IMR-90 (cell line): Measurements from ENCODE around the gene ADISSP. TPM values are rescaled to one million over a fixed set of nuclear protein-coding genes. Genes with fewer than 3 reads are reported as not detected.

Experiments
- ATAC-seq: fragments of 200-7000 bp; cut with Tn5 transposase; 2 replicates; pipeline ENCODE4 v1.9.1; 2020; ENCODE audit warnings: low read depth, mild to moderate bottlenecking, moderate library complexity
- BruUV-seq: library from RNA; stranded (reverse); fragments of 400-500 nt; replicated peaks from 2 replicates; lab custom pipeline; 2021; lab: Mats Ljungman, UMichigan
- CTCF ChIA-PET: fragments of 300-600 bp; formaldehyde crosslinking; extraction: SDS; loops from one replicate; lab custom pipeline; 2021; ENCODE audit warnings: antibody characterized with exemption; lab: Yijun Ruan, JAX
- POLR2A ChIA-PET: fragments of 300-600 bp; sonication (Branson Sonifier 250); formaldehyde crosslinking; loops from one replicate; lab custom pipeline; 2022; ENCODE audit warnings: antibody characterized with exemption; ENCODE audit not compliant: unreplicated experiment; lab: Charles Lee
- DNase-seq: peaks from one replicate; pipeline ENCODE4 v3.0.0; 2013
- H2AFZ ChIP-seq: replicated peaks from 2 replicates; pipeline ENCODE3; 2013; ENCODE audit warnings: low read length, mild to moderate bottlenecking; ENCODE audit not compliant: poor library complexity
- H2AK5ac ChIP-seq: 2 replicates; pipeline ENCODE4 v1.6.1; 2013; ENCODE audit warnings: low read depth, low read length, inconsistent platforms
- H2AK9ac ChIP-seq: replicated peaks from 2 replicates; pipeline ENCODE3; 2013; ENCODE audit warnings: mild to moderate bottlenecking, low read depth, low read length, moderate library complexity; ENCODE audit not compliant: poor library complexity
- H2BK120ac ChIP-seq: 2 replicates; pipeline ENCODE4 v1.6.1; 2013; ENCODE audit warnings: low read depth, low read length, inconsistent platforms
- H2BK15ac ChIP-seq: 3 replicates; pipeline ENCODE4 v1.6.1; 2013; ENCODE audit warnings: low read depth, low read length, inconsistent platforms
- H2BK20ac ChIP-seq: 2 replicates; pipeline ENCODE4 v1.6.1; 2013; ENCODE audit warnings: low read depth, mild to moderate bottlenecking, inconsistent platforms, low read length, moderate library complexity
- H2BK5ac ChIP-seq: 2 replicates; pipeline ENCODE4 v1.6.1; 2013; ENCODE audit warnings: mild to moderate bottlenecking, low read depth, low read length, inconsistent platforms; ENCODE audit not compliant: poor library complexity, severe bottlenecking
- H3K14ac ChIP-seq: replicated peaks from 2 replicates; pipeline ENCODE4 v1.6.1; 2013; ENCODE audit warnings: low read depth, low read length, inconsistent platforms
- H3K18ac ChIP-seq: 2 replicates; pipeline ENCODE4 v1.6.1; 2013; ENCODE audit warnings: low read depth, low read length, control low read depth
- H3K23ac ChIP-seq: 2 replicates; pipeline ENCODE4 v1.6.1; 2013; ENCODE audit warnings: low read depth, low read length, inconsistent platforms
- H3K27ac ChIP-seq: 2 replicates; pipeline ENCODE4 v1.5.1; 2013; ENCODE audit warnings: mild to moderate bottlenecking, control low read depth, low read length; ENCODE audit not compliant: insufficient read depth
- H3K27me3 ChIP-seq: 2 replicates; pipeline ENCODE4 v1.6.1; 2013; ENCODE audit warnings: low read length; ENCODE audit not compliant: control insufficient read depth, insufficient read depth
- H3K36me3 ChIP-seq: 2 replicates; pipeline ENCODE4 v1.6.1; 2013; ENCODE audit warnings: low read length, mixed read lengths; ENCODE audit not compliant: control insufficient read depth, insufficient read depth
- H3K4ac ChIP-seq: 2 replicates; pipeline ENCODE4 v1.6.1; 2013; ENCODE audit warnings: low read depth, low read length, inconsistent platforms
- H3K4me1 ChIP-seq: 2 replicates; pipeline ENCODE4 v1.6.1; 2013; ENCODE audit warnings: low read length, mixed read lengths; ENCODE audit not compliant: control insufficient read depth, insufficient read depth
- H3K4me2 ChIP-seq: 2 replicates; pipeline ENCODE4 v1.6.1; 2013; ENCODE audit warnings: low read depth, mild to moderate bottlenecking, control low read depth, low read length, moderate library complexity
- H3K4me3 ChIP-seq: 2 replicates; pipeline ENCODE4 v1.5.1; 2013; ENCODE audit warnings: low read depth, mild to moderate bottlenecking, control low read depth, low read length, moderate library complexity; ENCODE audit not compliant: insufficient read depth
- H3K56ac ChIP-seq: 2 replicates; pipeline ENCODE4 v1.6.1; 2013; ENCODE audit warnings: low read length, inconsistent platforms; ENCODE audit not compliant: insufficient read depth; ENCODE audit errors: extremely low read depth
- H3K79me1 ChIP-seq, 2 experiments: 2 replicates each; pipeline ENCODE4 v1.6.1; 2013; ENCODE audit warnings: low read length in 2 of 2, inconsistent platforms in 1 of 2, low read depth in 1 of 2
- H3K9ac ChIP-seq: 2 replicates; pipeline ENCODE4 v1.6.1; 2013; ENCODE audit warnings: low read depth, low read length, control low read depth
- H3K9me1 ChIP-seq: 2 replicates; pipeline ENCODE4 v1.6.1; 2013; ENCODE audit warnings: low read length, inconsistent platforms; ENCODE audit not compliant: insufficient read depth
- H3K9me3 ChIP-seq: 2 replicates; pipeline ENCODE4 v1.6.1; 2013; ENCODE audit warnings: low read length; ENCODE audit not compliant: control insufficient read depth, insufficient read depth
- H4K20me1 ChIP-seq: 2 replicates; pipeline ENCODE4 v1.6.1; 2013; ENCODE audit warnings: low read length, inconsistent platforms; ENCODE audit not compliant: insufficient read depth
- H4K5ac ChIP-seq: 2 replicates; pipeline ENCODE4 v1.6.1; 2013; ENCODE audit warnings: mild to moderate bottlenecking, low read depth, low read length, control low read depth
- H4K8ac ChIP-seq, 2 experiments: 2 replicates each; pipeline ENCODE4 v1.6.1; 2013; ENCODE audit warnings: low read depth in 2 of 2, low read length in 2 of 2, control low read depth in 1 of 2, inconsistent platforms in 1 of 2
- H4K91ac ChIP-seq: 2 replicates; pipeline ENCODE4 v1.6.1; 2013; ENCODE audit warnings: low read depth, low read length, inconsistent platforms; ENCODE audit not compliant: insufficient read depth
- BHLHE40 ChIP-seq: fragments of 150-350 bp; IDR thresholded peaks from 2 replicates; pipeline ENCODE4 v1.6.1; 2016; ENCODE audit warnings: mild to moderate bottlenecking, low read depth, low read length
- CEBPB ChIP-seq: IDR thresholded peaks from 2 replicates; pipeline ENCODE4 v1.6.1; 2012; ENCODE audit warnings: low read depth, low read length, improper control_type of control experiment
- CHD1 ChIP-seq: IDR thresholded peaks from 2 replicates; pipeline ENCODE4 v1.6.1; 2012; ENCODE audit warnings: low read depth, low read length, improper control_type of control experiment
- FOS ChIP-seq: fragments of 150-350 bp; IDR thresholded peaks from 2 replicates; pipeline ENCODE4 v1.6.1; 2016; ENCODE audit warnings: low read depth, low read length
- MAFK ChIP-seq: IDR thresholded peaks from 2 replicates; pipeline ENCODE4 v1.6.1; 2012; ENCODE audit warnings: low read depth, low read length, improper control_type of control experiment
- MAZ ChIP-seq: IDR thresholded peaks from 2 replicates; pipeline ENCODE4 v1.6.1; 2012; ENCODE audit warnings: low read depth, mild to moderate bottlenecking, low read length, improper control_type of control experiment, moderate library complexity, borderline replicate concordance
- MXI1 ChIP-seq: IDR thresholded peaks from 2 replicates; pipeline ENCODE4 v1.6.1; 2012; ENCODE audit warnings: low read depth, mild to moderate bottlenecking, low read length, moderate library complexity, borderline replicate concordance
- NFE2L2 ChIP-seq: fragments of 150-350 bp; IDR thresholded peaks from 2 replicates; pipeline ENCODE4 v1.6.1; 2016; ENCODE audit warnings: low read depth, mild to moderate bottlenecking, low read length
- POLR2A ChIP-seq: IDR thresholded peaks from 2 replicates; pipeline ENCODE4 v1.6.1; 2012; ENCODE audit warnings: mild to moderate bottlenecking, low read depth, low read length
- RAD21 ChIP-seq: IDR thresholded peaks from 2 replicates; pipeline ENCODE4 v1.6.1; 2012; ENCODE audit warnings: low read length, improper control_type of control experiment
- RCOR1 ChIP-seq: IDR thresholded peaks from 2 replicates; pipeline ENCODE4 v1.6.1; 2012; ENCODE audit warnings: mild to moderate bottlenecking, low read length, improper control_type of control experiment; ENCODE audit not compliant: insufficient replicate concordance
- RFX5 ChIP-seq: IDR thresholded peaks from 2 replicates; pipeline ENCODE4 v1.8.0; 2012; ENCODE audit warnings: low read depth, mild to moderate bottlenecking, low read length, moderate library complexity
- SMC3 ChIP-seq: fragments of 150-350 bp; IDR thresholded peaks from 2 replicates; pipeline ENCODE4 v1.6.1; 2016; ENCODE audit warnings: low read depth, mild to moderate bottlenecking, antibody characterized with exemption, low read length, moderate library complexity
- WGBS, 2 experiments: methylation state at CpG; one replicate each; pipeline versions ENCODE4 v1.1.5 to v1.1.7; 2013; ENCODE audit warnings: missing lambda C conversion rate in 2 of 2; ENCODE audit not compliant: insufficient read length in 1 of 2; ENCODE audit errors: extremely low coverage in 2 of 2; 5-methylcytosine and 5-hydroxymethylcytosine counted together
- dilution Hi-C: fragments of 300-500 bp; cut with HindIII; formaldehyde crosslinking; loops from one replicate; pipeline ENCODE4 v1.14.3; 2018; ENCODE audit warnings: low sequenced_read_pairs; ENCODE audit not compliant: unreplicated experiment
- in situ Hi-C: fragments of 300-500 bp; cut with MboI; formaldehyde crosslinking; loops from 3 replicates; pipeline ENCODE4 v1.14.3; 2019; ENCODE audit warnings: low sequenced_read_pairs, inconsistent platforms, mixed read lengths
- intact Hi-C: fragments of 100-400 bp; cut with micrococcal nuclease; formaldehyde crosslinking; loops from 2 replicates; pipeline ENCODE4 v1.10.0; 2022
- polyA plus RNA-seq, 3 experiments: library from polyadenylated mRNA; depleted of rRNA; stranded (reverse); fragments of >200 nt; gene quantifications; 2 replicates each; pipeline ENCODE4 v1.2.3, GENCODE V29; 2012; ENCODE audit warnings: low replicate concordance in 1 of 3
- total RNA-seq: library from RNA; depleted of rRNA; stranded (reverse); fragments of >200 nt; gene quantifications from 2 replicates; pipeline ENCODE4 v1.2.3, GENCODE V29; 2012
- TF ChIP-seq, protein P1 (sequence below): fragments of 150-350 bp; IDR thresholded peaks from 2 replicates; pipeline ENCODE4 v1.6.1; 2017; ENCODE audit warnings: mild to moderate bottlenecking, antibody characterized with exemption, low read length, low read depth
- TF ChIP-seq, protein P2 (sequence below): fragments of 150-350 bp; IDR thresholded peaks from 2 replicates; pipeline ENCODE4 v1.6.1; 2016; ENCODE audit warnings: low read depth, mild to moderate bottlenecking, low read length, moderate library complexity, borderline replicate concordance
- TF ChIP-seq, protein P3 (sequence below): conservative IDR thresholded peaks from 2 replicates; pipeline ENCODE4 v1.5.1; 2012; ENCODE audit warnings: mild to moderate bottlenecking, low read depth, low read length, improper control_type of control experiment

ADISSP gene
- total and polyA plus RNA-seq, 2 of the 4 experiments (the other 2 are of a cell fraction) = 31.9 to 58.2 TPM

DNA sequence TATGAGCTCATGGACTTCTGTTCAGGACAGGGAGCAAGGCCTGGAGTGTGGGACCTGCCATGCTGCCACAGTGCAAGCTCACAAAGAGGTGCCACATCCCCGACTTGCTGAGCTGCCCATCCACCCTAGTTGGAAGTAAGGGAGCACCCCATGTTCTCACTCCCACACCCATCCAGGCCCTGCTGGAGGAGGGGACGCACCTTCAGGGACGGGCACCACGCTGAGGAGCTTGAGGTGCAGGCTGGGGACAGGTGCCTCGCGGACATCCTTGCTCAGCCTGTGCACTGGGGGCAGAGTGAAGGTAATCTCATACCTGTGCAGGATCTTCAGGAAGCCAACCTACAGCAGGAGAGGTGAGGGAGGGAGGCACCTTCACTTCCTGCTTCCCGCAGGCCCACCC is 12.3 kb downstream of the ADISSP start:
- dilution Hi-C loops (no loop called here), intact Hi-C loops (no loop called here), in situ Hi-C loops (no loop called here)
- H4K5ac ChIP-seq = no peak overlapping the region
- H2BK15ac ChIP-seq = no peak overlapping the region
- H3K23ac ChIP-seq = no peak overlapping the region
- H2BK20ac ChIP-seq = no peak overlapping the region
- DNase-seq = no peak
- H2AFZ ChIP-seq = no peak overlapping the region
- peaks cover 0 to 6% of the 10 kb centered on the region in 2 experiments; a peak in 1 of 4 replicates for H3K79me1 ChIP-seq
- no peak overlapping the region for H2AK9ac ChIP-seq
- ChIA-PET CTCF (no interaction called here), POLR2A (no interaction called here)
- peaks cover 10% of the 10 kb centered on the region for H3K36me3 ChIP-seq
- no peak overlapping the region for H2BK5ac ChIP-seq
- no peak overlapping the region for H3K14ac ChIP-seq
- H3K9ac ChIP-seq = no peak overlapping the region
- WGBS, 2 experiments = 100% methylated on average over 1 of the region's 7 CpGs; no CpG with 5 or more reads in 1 of the 2 experiments
- no peak overlapping the region for H3K4me2 ChIP-seq
- H4K8ac ChIP-seq = no peak overlapping the region
- no peak for TF ChIP-seq SMC3
- TF ChIP-seq, protein P1, sequence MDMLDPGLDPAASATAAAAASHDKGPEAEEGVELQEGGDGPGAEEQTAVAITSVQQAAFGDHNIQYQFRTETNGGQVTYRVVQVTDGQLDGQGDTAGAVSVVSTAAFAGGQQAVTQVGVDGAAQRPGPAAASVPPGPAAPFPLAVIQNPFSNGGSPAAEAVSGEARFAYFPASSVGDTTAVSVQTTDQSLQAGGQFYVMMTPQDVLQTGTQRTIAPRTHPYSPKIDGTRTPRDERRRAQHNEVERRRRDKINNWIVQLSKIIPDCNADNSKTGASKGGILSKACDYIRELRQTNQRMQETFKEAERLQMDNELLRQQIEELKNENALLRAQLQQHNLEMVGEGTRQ = no peak
- no peak for TF ChIP-seq POLR2A
- no peak for TF ChIP-seq MXI1
- no peak for TF ChIP-seq CHD1
- TF ChIP-seq RFX5 = no peak
- no peak for TF ChIP-seq RCOR1
- TF ChIP-seq, protein P2, sequence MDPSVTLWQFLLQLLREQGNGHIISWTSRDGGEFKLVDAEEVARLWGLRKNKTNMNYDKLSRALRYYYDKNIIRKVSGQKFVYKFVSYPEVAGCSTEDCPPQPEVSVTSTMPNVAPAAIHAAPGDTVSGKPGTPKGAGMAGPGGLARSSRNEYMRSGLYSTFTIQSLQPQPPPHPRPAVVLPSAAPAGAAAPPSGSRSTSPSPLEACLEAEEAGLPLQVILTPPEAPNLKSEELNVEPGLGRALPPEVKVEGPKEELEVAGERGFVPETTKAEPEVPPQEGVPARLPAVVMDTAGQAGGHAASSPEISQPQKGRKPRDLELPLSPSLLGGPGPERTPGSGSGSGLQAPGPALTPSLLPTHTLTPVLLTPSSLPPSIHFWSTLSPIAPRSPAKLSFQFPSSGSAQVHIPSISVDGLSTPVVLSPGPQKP = no peak
- TF ChIP-seq, protein P3, sequence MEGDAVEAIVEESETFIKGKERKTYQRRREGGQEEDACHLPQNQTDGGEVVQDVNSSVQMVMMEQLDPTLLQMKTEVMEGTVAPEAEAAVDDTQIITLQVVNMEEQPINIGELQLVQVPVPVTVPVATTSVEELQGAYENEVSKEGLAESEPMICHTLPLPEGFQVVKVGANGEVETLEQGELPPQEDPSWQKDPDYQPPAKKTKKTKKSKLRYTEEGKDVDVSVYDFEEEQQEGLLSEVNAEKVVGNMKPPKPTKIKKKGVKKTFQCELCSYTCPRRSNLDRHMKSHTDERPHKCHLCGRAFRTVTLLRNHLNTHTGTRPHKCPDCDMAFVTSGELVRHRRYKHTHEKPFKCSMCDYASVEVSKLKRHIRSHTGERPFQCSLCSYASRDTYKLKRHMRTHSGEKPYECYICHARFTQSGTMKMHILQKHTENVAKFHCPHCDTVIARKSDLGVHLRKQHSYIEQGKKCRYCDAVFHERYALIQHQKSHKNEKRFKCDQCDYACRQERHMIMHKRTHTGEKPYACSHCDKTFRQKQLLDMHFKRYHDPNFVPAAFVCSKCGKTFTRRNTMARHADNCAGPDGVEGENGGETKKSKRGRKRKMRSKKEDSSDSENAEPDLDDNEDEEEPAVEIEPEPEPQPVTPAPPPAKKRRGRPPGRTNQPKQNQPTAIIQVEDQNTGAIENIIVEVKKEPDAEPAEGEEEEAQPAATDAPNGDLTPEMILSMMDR = no peak
- no peak for TF ChIP-seq MAFK
- TF ChIP-seq FOS = no peak
- no peak for TF ChIP-seq CEBPB
- no peak for TF ChIP-seq BHLHE40
- TF ChIP-seq MAZ = no peak
- TF ChIP-seq NFE2L2 = no peak
- no peak for TF ChIP-seq RAD21
- no peak for ATAC-seq
- H3K18ac ChIP-seq = no peak overlapping the region
- no peaks in the 10 kb centered on the region for H3K9me3 ChIP-seq
- BruUV-seq = no TSS peak
- H2BK120ac ChIP-seq = no peak overlapping the region
- no peak overlapping the region for H3K56ac ChIP-seq
- no peak overlapping the region for H4K91ac ChIP-seq
- no peaks in the 10 kb centered on the region for H3K27me3 ChIP-seq
- no peak overlapping the region for H3K4me3 ChIP-seq
- H4K20me1 ChIP-seq = peaks cover 14% of the 10 kb centered on the region; the same call in 1 of the 2 replicates
- no peak overlapping the region for H2AK5ac ChIP-seq
- no peak overlapping the region for H3K4ac ChIP-seq
- H3K4me1 ChIP-seq = no peaks in the 10 kb centered on the region
- H3K9me1 ChIP-seq = peaks cover 5% of the 10 kb centered on the region
- H3K27ac ChIP-seq = no peak overlapping the region
